IPS-15b (cell line): Measurements from ENCODE around the gene ALG3.
A peak's percentile ranks its signal among the peaks of the same experiment; 100 is the strongest.
"Not testable (repeated sequence)": the region's sequence is repeated elsewhere in the genome, so short reads cannot be mapped to it uniquely, and the experiment has no call there.

ENCODE experiments used
- H3K27me3 ChIP-seq: one replicate; pipeline ENCODE4 v1.6.1; 2013; ENCODE audit warnings: low read length; ENCODE audit not compliant: control insufficient read depth, insufficient read depth
- H3K36me3 ChIP-seq: one replicate; pipeline ENCODE4 v1.6.1; 2013; ENCODE audit warnings: low read length; ENCODE audit not compliant: control insufficient read depth, insufficient read depth
- H3K4me1 ChIP-seq: one replicate; pipeline ENCODE4 v1.6.1; 2013; ENCODE audit warnings: mild to moderate bottlenecking, low read length; ENCODE audit not compliant: control insufficient read depth, insufficient read depth
- H3K4me3 ChIP-seq: one replicate; pipeline ENCODE4 v1.5.1; 2013; ENCODE audit warnings: low read depth, low read length
- H3K9ac ChIP-seq: one replicate; pipeline ENCODE4 v1.6.1; 2013; ENCODE audit warnings: low read depth, mild to moderate bottlenecking, low read length
- H3K9me3 ChIP-seq: one replicate; pipeline ENCODE4 v1.6.1; 2013; ENCODE audit warnings: mild to moderate bottlenecking, low read length; ENCODE audit not compliant: control insufficient read depth, insufficient read depth

Gene ALG3

DNA sequence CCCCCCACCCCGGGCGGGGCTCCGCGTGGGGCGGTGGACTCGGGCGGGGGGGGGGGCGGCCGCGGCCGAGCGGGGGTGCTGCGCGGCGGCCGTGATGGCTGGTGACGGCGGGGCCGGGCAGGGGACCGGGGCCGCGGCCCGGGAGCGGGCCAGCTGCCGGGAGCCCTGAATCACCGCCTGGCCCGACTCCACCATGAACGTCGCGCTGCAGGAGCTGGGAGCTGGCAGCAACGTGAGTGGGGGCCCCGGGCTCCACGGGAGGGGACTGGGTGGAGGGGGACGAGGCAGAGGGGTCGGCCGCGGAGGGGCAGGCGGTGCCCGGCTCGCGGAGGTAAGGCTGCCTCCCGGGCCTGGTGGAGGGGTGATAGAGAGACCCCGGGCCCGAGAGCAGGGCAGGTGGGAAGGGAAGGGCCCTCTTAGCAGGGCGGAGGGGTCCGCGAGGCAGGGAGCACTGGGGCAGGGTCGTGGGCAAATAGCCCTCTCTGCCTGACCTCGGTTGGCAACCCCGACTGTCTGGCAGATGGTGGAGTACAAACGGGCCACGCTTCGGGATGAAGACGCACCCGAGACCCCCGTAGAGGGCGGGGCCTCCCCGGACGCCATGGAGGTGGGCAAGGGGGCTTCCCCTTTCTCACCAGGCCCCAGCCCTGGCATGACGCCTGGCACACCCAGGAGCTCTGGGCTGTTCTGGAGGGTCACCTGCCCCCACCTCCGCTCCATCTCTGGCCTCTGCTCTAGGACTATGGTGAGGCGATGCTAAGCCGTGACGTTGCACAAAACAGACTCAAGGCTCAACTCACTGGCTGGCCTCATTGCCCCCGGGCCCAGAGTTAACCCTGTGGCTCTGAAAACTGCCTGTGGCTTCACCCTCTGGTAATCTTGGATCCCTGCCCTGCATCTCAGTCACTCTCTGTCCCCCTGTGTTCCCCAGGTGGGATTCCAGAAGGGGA is 27.5 kb upstream of the ALG3 start, which contains the start of gene ECE2:
Gene ECE2, plus strand, starts transcription at position 62 of the 950 bp plus-strand sequence. Its CDS starts 132 bp downstream, at position 194.
- no peaks in the 10 kb centered on the region for H3K36me3 ChIP-seq
- no peaks in the 10 kb centered on the region for H3K9me3 ChIP-seq
- H3K4me3 ChIP-seq = peak within 1 kb of the TSS; percentile 41
- no peaks in the 10 kb centered on the region for H3K4me1 ChIP-seq
- peak within 1 kb of the TSS; percentile 37 for H3K9ac ChIP-seq
- peaks cover 44% of the 10 kb centered on the region for H3K27me3 ChIP-seq

DNA sequence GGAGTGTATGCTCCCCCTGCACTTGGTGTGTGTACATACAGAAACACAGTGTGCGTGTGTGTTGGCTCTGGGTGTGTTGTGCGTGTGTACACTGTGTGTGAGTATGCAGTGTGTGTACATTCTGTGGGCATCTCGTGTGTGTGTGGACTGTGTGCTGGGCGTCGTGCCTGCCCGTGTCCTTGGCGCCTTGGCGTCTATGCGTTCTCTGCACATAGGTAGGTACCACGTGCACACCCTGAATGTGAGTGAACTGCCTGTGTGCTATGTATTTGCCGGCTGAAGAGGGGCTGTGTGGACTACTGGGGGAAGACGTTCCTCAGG is 26.6 kb upstream of the ALG3 start:
- no peaks in the 10 kb centered on the region for H3K36me3 ChIP-seq
- peak overlapping the region; percentile 37 for H3K9ac ChIP-seq
- H3K4me1 ChIP-seq = no peaks in the 10 kb centered on the region
- H3K9me3 ChIP-seq = no peaks in the 10 kb centered on the region
- H3K27me3 ChIP-seq = peaks cover 44% of the 10 kb centered on the region
- H3K4me3 ChIP-seq = peak overlapping the region; percentile 41

DNA sequence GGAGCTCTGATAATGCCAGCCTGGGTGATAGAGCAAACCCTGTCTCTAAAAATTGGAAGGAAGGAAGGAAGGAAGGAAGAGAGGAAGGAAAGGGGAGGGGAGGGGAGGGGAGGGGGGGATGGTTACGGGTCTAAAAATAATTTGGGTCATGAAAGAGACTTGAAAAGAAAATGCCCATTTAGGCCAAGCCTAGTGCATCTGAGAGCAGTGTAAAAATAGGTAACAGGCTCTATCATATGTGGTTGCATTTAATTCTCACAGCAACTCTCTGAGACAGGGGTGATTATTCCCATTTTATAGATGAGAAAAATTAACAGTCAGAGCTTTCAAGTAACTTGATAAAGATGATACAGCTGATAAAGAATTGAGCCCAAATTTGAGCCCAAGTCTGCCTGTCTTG is 23.5 kb upstream of the ALG3 start:
- H3K4me1 ChIP-seq = no peaks in the 10 kb centered on the region
- H3K4me3 ChIP-seq = no peak overlapping the region
- no peaks in the 10 kb centered on the region for H3K36me3 ChIP-seq
- H3K9ac ChIP-seq = no peak overlapping the region
- H3K27me3 ChIP-seq = peaks cover 31% of the 10 kb centered on the region
- H3K9me3 ChIP-seq = no peaks in the 10 kb centered on the region

DNA sequence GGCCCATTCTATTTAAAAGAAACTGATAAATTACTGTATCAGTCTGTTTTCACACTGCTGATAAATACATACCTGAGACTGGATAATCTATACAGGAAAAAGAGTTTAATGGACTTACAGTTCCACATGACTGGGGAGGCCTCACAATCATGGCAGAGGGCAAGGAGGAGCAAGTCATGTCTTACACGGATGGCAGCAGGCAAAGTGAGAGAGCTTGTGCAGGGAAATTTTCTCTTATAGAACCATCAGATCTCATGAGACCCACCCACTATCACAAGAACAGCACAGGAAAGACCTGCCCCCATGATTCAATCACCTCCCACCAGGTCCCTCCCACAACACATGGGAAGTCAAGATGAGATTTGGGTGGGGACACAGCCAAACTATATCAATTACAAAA is 18.5 kb upstream of the ALG3 start:
- H3K9me3 ChIP-seq, H3K36me3 ChIP-seq, H3K4me1 ChIP-seq, H3K4me3 ChIP-seq, H3K9ac ChIP-seq: not testable (repeated sequence)
- peaks cover 24% of the 10 kb centered on the region for H3K27me3 ChIP-seq

DNA sequence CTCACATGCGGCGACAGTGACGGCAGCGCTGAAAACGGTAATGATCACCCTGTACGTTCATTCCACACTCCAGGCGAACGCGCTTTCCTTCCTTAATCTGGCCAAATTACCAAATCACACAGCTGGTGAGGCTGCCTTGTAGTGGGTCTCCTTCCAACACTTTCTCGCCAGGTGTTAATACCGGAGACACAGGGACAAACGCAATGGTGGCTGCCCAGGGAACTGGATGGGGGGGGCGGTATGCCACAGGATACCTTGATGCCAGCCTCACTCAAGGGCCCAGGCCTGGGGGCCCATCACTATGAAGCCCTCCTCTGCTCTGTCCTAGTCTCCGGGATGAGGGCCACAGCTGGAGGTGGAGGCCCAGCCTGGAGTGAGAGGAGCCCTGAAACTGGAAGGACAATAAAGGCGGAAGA is 14.0 kb upstream of the ALG3 start:
- Histone ChIP-seq H3K4me3 (peak overlapping the region; percentile 80), H3K27me3 (peaks cover 52% of the 10 kb centered on the region), H3K36me3 (peaks cover 8% of the 10 kb centered on the region), H3K9ac (no peak overlapping the region), H3K9me3 (no peaks in the 10 kb centered on the region), H3K4me1 (no peaks in the 10 kb centered on the region)

DNA sequence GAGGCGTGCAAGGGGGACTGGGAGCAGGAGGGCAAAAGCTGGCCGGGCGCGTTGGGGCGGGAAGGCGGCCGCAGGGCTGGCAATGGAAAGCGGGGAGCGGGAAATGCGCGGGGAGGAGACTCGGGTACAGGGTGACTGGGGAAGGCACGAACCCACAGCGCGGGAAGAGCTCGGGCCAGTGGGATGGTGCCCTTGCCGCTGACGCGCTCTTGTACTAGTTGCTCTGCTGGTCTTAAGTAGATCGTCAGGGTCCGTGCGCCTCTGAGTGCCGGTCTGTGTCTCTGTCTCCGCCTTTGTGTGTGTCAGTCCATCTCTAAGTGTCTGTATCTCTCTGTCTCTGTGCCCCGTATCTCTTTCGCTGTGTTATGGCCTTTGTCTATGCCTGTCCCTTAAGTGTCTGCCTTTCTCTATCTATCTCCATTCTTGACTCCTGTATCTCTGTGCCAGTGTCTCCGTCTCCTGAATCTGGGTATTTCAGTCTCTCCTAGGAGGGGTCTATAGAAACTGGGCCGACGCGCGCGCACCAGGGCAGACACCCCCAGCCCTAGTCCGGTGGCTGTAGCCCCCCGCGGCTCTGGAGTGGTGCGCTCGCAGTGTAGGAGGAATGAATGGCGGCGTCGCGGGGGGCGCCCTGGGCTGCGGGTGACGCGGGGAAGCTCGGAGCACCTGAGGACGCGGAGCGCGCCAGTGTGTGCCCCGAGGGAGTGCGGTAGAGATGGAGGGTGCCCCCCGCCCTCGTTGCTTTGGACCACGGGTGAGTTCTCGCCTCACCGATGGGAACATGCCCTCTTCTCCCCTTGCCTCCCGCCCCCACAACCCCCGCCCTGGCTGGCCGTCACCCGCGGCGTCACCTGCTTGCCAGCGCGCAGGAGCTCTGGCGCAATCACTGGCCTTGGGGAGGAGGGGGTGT is 13.3 kb upstream of the ALG3 start:
- no peak overlapping the region for H3K9ac ChIP-seq
- H3K36me3 ChIP-seq = peaks cover 8% of the 10 kb centered on the region
- peaks cover 58% of the 10 kb centered on the region for H3K27me3 ChIP-seq

DNA sequence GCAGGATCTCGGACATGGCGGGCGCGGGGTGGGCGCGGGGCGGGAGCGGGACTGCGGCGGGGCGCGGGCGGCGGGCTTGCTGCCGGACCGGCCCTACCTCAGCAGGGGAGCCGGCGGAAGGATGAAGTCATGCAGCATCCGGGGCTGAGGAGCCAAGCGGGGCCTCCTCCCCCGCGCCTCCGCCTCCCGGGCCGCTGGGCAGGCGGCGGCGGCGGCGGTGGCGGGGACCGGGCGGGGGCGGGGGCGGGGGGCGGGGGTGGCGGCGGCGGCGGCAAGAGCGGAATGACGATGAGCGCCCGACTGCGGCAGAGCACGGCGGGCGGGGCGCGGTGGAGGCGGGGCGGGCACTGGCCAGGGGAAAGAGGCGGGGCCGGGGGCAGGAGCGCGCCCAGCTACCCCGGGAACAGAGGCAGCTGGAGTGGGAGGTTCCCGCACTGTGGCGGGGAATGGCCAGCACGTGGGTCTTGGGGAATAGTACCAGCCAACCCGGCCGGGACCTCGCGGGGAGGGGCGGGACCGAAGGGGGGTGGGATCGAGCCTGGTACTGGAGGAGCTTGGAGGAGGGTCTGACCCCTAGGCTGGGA is 12.6 kb upstream of the ALG3 start, which contains the start of gene CAMK2N2:
Gene CAMK2N2, minus strand, starts transcription at position 284 of the 584 bp plus-strand sequence. Its CDS starts 268 bp downstream, at position 16.
- Histone ChIP-seq H3K9ac (no peak within 1 kb of the TSS), H3K4me1 (no peaks in the 10 kb centered on the region), H3K27me3 (peaks cover 58% of the 10 kb centered on the region), H3K4me3 (peak within 1 kb of the TSS; percentile 80), H3K36me3 (peaks cover 8% of the 10 kb centered on the region), H3K9me3 (no peaks in the 10 kb centered on the region)

More for the DNA sequence above, 13.3 kb upstream of the ALG3 start:
- Histone ChIP-seq H3K4me1 (no peaks in the 10 kb centered on the region), H3K4me3 (peak overlapping the region; percentile 80), H3K9me3 (no peaks in the 10 kb centered on the region)

DNA sequence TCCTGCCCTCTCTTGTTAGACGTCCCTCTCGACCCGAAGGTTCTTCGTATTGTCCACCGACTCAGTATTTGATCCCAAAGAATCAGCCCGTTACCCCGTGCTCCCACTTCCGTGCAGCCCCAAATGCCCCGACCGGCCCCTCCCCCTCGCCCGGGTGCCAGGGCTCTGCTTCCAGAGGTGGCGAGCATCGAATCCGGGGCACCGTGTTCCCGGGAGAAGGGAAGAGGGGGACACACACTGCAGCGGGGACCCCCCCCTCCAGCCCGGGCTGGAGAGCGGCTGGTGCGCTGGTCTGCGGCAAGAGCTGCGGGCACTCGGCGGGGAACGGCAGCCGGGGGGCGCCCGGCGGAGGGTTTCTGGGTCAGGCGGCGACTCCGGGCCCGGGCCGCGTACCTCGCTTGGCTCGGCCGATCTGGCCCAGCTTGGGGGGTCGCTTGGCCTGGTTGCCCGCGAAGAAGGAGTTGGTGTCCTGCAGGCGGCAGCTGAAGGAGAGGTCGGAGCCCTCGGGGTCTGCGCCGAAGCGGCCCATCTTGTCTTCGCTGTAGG is 12.0 kb upstream of the ALG3 start:
- Histone ChIP-seq H3K9me3 (no peaks in the 10 kb centered on the region), H3K4me1 (no peaks in the 10 kb centered on the region), H3K9ac (no peak overlapping the region), H3K27me3 (peaks cover 58% of the 10 kb centered on the region), H3K4me3 (peak overlapping the region; percentile 74), H3K36me3 (peaks cover 8% of the 10 kb centered on the region)

DNA sequence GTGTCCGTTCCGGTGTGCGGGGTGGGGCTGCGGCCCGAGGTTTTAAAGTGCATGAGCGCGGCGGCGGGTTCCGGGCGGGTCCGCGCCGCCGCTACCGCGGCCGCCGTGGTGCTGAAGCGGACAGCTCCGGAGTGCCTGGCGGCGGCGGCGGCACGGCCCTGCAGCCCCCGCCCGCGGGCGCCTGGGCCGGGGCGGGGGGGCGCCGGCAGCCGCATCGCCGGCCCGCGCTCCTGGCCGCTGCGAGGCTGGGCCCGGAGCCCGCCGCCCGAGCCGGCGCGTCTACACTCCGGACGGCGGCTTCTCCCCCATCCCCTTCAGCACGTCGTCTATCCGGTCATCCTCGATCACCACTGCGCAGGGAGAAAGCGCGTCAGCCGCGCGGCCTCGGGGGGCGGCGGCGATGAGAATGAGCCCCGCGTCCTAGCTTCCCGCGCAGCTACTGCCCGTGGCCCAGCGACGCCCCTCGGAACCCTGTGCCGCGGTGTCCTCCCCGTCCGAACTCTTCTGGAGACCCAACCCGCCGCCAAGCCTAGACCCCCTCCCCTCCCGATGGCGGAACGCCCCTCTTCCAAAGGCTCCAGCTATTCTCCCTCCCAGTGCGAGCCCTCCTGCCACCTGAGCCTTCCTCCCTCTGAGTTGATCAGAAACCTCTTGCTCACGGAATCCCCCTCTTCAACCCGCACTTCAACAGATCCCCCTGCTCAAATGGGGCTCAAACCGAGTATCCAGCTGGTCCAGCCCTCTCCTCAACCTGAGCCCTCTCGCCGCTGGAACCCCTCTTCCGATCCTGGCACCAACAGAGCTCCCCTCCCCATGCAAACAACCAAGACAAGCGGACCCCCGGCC is 11.3 kb upstream of the ALG3 start:
- H3K9me3 ChIP-seq = no peaks in the 10 kb centered on the region
- peaks cover 8% of the 10 kb centered on the region for H3K36me3 ChIP-seq
- no peaks in the 10 kb centered on the region for H3K4me1 ChIP-seq
- peaks cover 56% of the 10 kb centered on the region for H3K27me3 ChIP-seq
- no peak overlapping the region for H3K9ac ChIP-seq
- peak overlapping the region; percentile 74 for H3K4me3 ChIP-seq

DNA sequence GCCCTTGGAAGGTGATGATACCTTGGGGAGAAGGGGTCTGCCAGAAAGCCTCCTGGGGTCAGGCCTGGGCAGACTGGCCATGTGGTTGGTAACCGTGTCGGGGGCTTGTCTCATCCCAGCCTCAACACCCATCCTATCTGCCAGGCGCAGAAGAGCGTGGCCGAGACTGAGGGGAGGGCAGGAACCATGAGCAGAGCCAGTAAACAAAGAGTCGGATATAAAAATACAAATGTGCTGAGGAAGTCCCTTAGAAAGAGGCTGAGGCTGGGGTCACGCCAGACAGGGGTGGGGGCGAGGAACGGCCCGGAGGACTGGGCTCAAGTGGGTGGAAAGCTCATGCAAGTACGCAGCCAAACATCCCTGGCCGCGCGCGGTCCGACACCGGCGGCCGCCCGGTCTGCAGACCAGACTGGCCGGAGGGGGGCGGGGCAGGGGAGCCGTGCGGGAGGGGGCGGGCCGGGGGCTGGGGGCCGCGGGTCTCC is 10.7 kb upstream of the ALG3 start:
- no peak overlapping the region for H3K4me3 ChIP-seq
- H3K9ac ChIP-seq = no peak overlapping the region
- H3K9me3 ChIP-seq = no peaks in the 10 kb centered on the region
- peaks cover 8% of the 10 kb centered on the region for H3K36me3 ChIP-seq
- peaks cover 49% of the 10 kb centered on the region for H3K27me3 ChIP-seq
- H3K4me1 ChIP-seq = no peaks in the 10 kb centered on the region
